GM20000 (cell line): Measurements from ENCODE around the gene LRRC8C.
"Not testable (repeated sequence)": the region's sequence is repeated elsewhere in the genome, so short reads cannot be mapped to it uniquely, and the experiment has no call there.

Experiments
- DNase-seq: peaks from one replicate; pipeline ENCODE4 v3.0.0; 2012; ENCODE audit warnings: low spot score
- TF ChIP-seq, protein P1 (sequence below): IDR thresholded peaks from 2 replicates; pipeline ENCODE4 v1.5.1; 2012; ENCODE audit warnings: mild to moderate bottlenecking, control low read depth; ENCODE audit errors: extremely low read depth, missing control alignments

LRRC8C gene

DNA sequence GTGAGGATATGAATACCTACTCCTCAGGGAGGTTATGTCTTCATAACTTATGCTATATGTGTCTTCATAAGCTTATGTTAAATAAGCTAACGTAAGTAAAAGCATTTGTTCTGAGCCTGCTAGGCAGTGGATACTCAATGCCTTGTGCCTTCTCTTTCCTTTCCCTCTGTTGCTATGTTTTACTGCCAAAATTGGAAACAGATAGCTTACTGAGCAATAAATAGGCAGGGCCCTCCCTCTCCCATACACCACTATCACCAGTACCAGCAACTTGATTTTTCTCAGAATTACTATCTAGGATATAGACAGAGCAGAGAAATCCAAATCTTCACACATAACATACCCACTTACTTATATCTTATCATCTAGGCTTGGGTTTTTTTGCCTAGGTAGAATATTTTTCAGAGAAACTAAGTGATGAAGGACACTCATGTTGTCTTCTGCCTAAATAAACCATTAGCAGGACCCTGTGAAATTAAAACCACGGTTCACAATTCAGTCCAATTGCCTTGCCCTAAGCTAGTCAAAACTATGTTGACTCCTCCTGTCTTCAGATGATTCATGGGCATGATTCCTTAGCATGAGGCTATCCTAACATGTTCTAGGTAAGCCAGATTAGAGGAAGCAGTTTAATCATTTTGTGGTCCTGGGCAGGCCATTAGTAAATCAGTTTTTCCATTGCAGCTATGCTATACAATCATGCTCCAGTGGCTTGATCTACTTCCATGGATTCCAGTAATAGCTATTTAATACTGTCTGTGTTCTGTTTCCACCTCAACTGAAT, 15.9 kb upstream of the LRRC8C start:
- TF ChIP-seq, protein P1, sequence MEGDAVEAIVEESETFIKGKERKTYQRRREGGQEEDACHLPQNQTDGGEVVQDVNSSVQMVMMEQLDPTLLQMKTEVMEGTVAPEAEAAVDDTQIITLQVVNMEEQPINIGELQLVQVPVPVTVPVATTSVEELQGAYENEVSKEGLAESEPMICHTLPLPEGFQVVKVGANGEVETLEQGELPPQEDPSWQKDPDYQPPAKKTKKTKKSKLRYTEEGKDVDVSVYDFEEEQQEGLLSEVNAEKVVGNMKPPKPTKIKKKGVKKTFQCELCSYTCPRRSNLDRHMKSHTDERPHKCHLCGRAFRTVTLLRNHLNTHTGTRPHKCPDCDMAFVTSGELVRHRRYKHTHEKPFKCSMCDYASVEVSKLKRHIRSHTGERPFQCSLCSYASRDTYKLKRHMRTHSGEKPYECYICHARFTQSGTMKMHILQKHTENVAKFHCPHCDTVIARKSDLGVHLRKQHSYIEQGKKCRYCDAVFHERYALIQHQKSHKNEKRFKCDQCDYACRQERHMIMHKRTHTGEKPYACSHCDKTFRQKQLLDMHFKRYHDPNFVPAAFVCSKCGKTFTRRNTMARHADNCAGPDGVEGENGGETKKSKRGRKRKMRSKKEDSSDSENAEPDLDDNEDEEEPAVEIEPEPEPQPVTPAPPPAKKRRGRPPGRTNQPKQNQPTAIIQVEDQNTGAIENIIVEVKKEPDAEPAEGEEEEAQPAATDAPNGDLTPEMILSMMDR: no peak
- no peak for DNase-seq

DNA sequence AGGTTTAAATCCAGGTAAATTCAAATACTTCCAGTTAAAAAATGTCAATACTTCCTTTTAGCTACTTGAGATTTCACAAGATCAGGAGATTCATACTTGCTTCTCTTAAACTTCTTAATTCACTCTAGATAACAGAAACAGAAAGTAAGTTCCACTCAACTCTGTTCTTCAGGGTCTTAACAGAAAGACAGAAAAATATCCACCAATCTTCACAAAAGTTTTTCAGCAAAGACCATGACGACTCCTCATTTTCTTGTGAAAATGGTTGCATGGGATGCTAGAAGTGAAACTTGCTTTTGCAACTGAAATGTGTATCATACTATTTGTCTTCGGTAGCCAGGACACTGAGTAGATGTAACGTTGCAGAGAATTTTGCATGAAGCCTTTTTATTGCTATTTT, 12.3 kb upstream of the LRRC8C start:
- no peak for DNase-seq
- TF ChIP-seq, protein P1: no peak

DNA sequence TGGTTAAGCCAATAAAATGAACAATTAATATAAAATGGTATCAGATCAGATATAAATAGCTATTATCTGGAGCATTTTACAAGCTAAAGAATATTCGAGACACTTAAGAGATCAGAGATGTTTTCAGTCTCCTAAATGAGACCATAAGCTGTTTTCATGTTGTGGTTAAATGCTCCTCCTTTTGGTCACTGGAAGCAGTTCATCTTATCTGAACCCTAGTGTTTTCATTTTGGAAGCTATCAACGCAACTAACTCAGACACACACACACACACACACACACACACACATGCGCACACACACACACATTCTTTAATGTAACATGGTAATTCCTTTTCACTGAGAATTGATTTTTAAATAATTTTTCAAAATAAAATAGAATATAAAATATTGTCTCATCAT, 10.0 kb upstream of the LRRC8C start:
- DNase-seq: no peak
- TF ChIP-seq, protein P1: no peak

DNA sequence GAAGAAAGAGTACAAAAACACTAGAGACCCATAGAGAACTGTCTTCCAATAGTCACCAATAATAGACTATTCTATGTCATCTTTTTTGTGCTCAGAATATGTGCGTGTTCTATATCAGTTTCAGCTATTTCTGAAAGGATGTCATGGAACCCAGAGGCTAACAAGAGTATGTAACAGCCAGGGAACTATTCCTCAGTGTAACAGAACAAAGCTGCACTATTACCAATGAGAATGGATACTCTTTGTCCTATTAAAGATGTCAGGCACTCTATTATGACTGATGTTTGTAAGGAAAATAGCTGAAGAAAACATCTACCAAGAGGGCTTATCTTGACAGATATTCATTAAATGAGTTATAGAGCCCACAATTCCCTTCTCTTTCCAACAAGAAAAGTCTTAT, 8.6 kb upstream of the LRRC8C start:
- DNase-seq: no peak
- TF ChIP-seq, protein P1: no peak

DNA sequence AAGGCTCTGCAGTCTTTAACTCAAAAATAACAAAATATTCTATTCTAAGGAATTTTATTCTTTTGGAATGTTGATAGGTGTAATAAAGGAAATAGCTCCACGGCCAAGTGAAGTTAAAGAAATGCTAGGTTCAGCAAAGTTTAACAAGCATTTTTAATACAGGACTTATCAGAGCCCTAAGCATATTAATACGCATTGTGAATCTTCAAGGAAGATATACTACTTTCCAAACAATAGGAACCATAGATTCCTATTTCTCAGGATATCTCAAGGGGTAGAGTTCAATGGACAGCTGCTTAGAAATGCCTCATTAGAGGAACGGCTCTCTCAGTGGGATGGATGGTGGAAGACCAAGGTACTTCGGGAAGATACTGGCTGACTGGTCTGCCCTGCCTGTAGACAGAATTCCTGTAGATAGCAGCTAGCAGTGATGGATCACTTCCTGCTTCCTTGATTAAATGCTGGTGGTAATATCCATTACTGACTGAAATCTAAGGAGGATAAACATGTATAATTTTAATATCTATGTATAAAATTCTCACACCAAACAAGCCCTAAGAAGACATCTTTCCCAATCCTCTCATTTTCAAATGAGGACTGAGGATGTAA, 8.1 kb upstream of the LRRC8C start:
- no peak for DNase-seq
- TF ChIP-seq, protein P1: no peak

DNA sequence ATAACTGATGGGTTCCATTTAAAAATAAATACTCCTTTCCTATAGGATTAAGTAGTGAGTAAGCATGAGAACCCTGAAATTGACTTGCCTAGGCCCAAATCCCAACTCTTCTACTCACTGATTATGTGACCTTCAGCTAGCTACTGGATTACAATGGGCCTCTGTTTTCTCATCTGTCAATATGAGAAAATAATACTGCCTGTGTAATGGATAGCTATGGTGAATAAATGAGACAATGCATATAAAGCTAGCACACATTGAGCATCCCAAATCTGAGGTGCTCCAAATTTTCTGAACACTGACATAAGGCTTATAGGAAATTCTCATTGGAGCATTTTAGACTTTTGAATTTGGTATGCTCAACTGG, 5.3 kb upstream of the LRRC8C start:
- TF ChIP-seq, protein P1: no peak
- DNase-seq: no peak

DNA sequence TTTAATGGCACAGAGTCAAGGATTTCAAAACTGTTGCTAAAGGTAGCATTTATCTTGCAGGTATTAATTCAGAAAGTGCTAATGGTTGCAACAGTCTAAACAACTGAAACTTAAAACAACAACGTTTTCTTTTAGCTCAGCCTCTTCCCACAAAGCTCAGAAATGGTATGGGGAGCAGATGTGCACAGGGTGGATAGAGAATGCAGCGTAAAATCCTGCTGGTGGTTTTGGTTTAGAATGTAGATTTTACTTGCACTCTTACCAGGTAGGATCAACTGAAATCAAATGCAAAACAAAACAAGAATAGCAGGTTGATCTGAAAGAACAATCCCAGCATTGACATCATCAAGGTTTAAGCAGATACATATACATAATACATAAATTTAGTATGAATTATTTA, 3.8 kb upstream of the LRRC8C start:
- TF ChIP-seq, protein P1: no peak

DNA sequence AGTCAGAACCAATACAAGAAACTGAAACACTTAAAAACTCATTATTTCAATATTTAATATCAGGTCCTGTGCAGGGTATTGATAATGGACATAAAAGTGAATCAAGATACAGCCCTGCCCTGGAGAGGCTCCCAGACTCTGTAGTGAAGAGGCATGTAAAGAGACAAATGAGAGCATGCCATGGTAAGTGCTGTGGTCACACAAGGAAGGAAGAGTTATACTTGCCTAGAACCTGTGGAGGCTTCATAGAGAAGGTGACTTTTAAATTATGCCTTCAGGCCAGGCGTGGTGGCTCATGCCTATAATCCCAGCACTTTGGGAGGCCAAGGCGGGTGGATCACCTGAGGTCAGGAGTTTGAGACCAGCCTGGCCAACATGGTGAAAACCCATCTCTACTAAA, 3.3 kb upstream of the LRRC8C start:
- DNase-seq: not testable (repeated sequence)

More for the DNA sequence above, 3.8 kb upstream of the LRRC8C start:
- DNase-seq: no peak
